C4-2B (cell line): Measurements from ENCODE around the gene TCF4.
"Not testable (repeated sequence)": the region's sequence is repeated elsewhere in the genome, so short reads cannot be mapped to it uniquely, and the experiment has no call there.

ENCODE experiments used
- H3K27ac ChIP-seq: fragments of 450-650 bp; 2 replicates; pipeline ENCODE4 v1.5.1; 2017
- ZFX ChIP-seq: fragments of 450-650 bp; IDR thresholded peaks from 2 replicates; pipeline ENCODE4 v1.6.1; 2017
- TF ChIP-seq, protein P1 (sequence below): fragments of 450-650 bp; conservative IDR thresholded peaks from 2 replicates; pipeline ENCODE4 v1.5.1; 2017; ENCODE audit warnings: mild to moderate bottlenecking

Gene TCF4

DNA sequence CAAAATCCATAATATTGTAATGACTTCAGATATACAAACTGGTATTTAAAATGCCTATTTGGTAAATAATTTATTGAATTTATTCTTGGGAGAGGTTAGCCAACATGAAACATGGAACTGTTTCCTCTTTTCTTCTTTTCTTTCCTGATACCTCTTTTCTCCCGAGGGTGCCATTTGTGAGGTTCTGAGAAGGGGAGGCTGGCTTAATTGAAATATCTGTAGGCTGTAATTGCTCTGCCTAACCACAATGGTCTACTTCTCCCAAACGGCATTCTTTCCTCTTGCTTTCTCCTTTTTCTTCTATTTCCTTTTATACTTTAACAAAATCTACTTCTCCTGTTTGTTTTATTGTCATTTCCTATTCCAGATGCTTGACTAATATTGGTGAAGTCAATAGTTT lies 114.9 kb downstream of the TCF4 start:
- no peak for TF ChIP-seq ZFX
- TF ChIP-seq, protein P1, sequence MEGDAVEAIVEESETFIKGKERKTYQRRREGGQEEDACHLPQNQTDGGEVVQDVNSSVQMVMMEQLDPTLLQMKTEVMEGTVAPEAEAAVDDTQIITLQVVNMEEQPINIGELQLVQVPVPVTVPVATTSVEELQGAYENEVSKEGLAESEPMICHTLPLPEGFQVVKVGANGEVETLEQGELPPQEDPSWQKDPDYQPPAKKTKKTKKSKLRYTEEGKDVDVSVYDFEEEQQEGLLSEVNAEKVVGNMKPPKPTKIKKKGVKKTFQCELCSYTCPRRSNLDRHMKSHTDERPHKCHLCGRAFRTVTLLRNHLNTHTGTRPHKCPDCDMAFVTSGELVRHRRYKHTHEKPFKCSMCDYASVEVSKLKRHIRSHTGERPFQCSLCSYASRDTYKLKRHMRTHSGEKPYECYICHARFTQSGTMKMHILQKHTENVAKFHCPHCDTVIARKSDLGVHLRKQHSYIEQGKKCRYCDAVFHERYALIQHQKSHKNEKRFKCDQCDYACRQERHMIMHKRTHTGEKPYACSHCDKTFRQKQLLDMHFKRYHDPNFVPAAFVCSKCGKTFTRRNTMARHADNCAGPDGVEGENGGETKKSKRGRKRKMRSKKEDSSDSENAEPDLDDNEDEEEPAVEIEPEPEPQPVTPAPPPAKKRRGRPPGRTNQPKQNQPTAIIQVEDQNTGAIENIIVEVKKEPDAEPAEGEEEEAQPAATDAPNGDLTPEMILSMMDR = no peak
- no peak overlapping the region for H3K27ac ChIP-seq

DNA sequence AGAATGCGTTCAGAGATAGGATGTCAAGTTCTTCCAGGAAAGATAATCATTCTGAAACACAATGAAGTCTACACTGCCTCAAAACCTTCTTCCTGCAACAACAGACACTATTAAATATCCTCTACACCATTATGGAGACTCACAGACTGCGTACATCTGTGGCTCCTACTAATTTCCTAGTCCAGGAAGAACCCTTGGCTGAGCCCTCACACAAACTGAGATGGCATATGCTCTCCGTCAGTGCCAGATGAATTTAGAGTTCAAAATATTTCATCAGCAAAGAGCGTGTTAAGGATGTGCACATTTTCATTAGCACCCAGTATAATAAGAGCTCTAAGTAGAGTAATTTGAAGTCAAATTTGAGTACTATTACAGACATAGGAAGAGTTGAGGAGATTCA lies 117.2 kb downstream of the TCF4 start:
- TF ChIP-seq, protein P1 = no peak
- TF ChIP-seq ZFX = no peak
- no peak overlapping the region for H3K27ac ChIP-seq

DNA sequence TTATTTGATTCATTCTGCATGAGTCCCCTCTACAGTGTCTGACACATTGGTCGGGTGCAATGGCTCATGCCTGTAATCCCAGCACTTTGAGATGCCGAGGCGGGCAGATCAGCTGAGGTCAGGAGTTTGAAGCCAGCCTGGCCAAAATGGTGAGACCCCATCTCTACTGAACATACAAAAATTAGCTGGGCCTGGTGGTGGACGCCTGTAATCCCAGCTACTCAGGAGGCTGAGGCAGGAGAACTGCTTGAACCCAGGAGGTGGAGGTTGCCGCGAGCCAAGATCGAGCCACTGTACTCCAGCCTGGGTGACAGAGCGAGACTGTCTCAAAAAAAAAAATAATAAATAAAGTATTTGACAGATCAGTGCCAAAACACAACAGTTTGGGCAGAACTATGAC lies 118.9 kb downstream of the TCF4 start:
- not testable (repeated sequence) for H3K27ac ChIP-seq

DNA sequence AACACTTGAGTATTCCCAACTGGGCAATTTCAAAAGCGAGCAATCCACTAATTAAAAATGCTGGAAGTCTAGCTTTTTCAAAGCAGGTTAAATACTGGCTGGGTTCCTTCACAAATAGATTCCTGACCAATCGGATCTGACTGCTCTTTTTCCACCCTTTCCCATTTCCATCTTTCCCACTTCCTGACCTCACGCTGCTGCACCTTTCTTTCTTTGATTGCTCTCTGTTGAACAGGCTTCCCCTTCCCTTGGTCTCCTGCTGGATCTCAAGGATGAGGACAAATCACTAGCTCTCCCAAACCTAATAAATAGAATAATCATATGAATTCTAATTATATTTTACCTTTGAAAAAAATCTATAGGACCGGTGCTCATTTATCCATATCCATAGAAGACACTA lies 121.2 kb downstream of the TCF4 start:
- no peak overlapping the region for H3K27ac ChIP-seq
- no peak for TF ChIP-seq ZFX
- TF ChIP-seq, protein P1 = no peak

DNA sequence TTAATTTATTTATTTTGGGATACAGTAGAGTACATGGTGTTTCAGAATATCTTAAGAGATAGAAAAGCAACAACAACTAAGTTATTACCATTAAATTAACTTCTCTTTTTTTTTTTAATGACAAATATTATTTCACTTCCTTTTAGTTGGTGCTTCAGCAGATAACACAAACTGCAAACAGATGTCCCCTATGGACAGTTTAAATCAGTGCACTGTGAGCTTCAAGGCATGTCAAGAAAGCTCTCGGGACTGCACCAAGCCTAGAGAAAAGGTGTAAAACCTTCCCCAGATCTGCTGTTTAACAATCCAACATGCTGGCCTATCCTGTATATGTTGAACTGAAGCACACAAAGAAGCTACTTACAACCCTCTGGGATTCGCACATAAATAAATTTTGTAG lies 122.7 kb downstream of the TCF4 start:
- TF ChIP-seq, protein P1 = no peak
- no peak for TF ChIP-seq ZFX
- no peak overlapping the region for H3K27ac ChIP-seq

DNA sequence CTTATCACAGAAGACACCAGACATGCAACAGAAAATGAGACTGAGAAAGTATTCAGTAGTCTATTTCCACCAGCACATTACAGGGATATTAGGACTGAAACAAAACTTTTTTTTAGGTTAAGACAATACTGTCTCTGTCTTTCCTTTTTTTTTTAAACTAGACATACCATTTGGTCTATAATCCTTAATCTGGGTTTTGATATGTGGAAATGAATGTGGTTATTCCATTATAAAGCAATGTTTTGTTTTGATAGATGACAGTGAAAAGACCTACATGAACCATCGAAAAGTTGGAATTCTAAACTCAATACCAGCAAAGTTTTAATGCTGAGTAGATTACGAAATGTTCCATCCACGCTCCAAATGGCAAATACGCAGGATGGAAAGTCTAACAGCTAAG lies 123.4 kb downstream of the TCF4 start:
- TF ChIP-seq, protein P1 = no peak
- no peak for TF ChIP-seq ZFX
- H3K27ac ChIP-seq = no peak overlapping the region

DNA sequence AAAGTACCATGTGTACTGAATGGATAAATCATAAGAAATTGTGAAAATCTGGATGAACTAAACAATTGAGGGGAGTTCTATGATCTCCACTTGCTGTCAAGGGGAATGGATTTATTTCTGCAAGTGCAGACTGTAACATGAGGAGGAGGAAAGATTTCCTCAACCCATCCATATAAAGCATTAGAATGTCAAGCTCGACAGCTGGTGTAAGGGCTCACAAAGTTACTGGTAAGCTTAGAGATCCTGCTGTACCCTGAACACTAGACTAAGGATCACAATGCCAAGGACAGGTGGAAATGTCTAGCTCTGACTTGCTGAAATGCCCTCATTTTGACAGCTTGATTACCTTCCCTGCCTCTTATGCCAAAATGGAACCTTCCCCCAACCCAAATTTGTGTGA lies 125.3 kb downstream of the TCF4 start:
- TF ChIP-seq, protein P1 = no peak
- TF ChIP-seq ZFX = no peak
- H3K27ac ChIP-seq = no peak overlapping the region

DNA sequence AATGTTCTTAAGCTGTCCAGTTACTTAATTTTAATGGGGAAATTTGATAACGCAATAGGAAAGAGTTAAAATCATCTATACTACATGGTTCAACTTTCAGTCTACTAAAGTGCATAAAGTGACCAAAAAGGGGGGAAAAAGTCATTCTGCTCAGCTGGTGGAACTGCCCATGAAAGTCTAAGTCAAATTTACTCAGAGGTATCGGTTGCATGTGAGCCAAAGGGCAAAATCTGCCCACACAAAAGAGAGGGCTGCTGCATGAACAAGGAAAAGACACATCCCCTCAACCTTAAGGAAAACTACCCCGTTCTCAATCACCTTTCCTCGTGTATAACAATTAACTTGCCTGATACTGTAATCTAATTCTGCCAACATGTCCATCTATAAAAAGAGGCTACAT lies 126.1 kb downstream of the TCF4 start:
- TF ChIP-seq ZFX = no peak
- TF ChIP-seq, protein P1 = no peak
- H3K27ac ChIP-seq = no peak overlapping the region
